GM21526 (cell line): ENCODE results near the gene MRPS34.
"Not testable (repeated sequence)": the region's sequence is repeated elsewhere in the genome, so short reads cannot be mapped to it uniquely, and the experiment has no call there.

Source experiments
- ATAC-seq: cut with Tn5 transposase; IDR thresholded peaks from one replicate; pipeline ENCODE4 v1.9.1; 2021; ENCODE audit warnings: moderate library complexity; ENCODE audit not compliant: unreplicated experiment, low FRiP score

MRPS34 gene

GRCh38 chr16:1772908-1773702 is at the start of gene MRPS34:
Gene MRPS34 (minus strand): TSS chr16:1773134. CDS start chr16:1773119, 15 bp downstream.
- ATAC-seq, result peak; percentile 38

GRCh38 chr16:1821861-1822611 is 49.1 kb upstream of the MRPS34 start:
- ATAC-seq, result no peak

- ATAC-seq, result no peak
These were observed 48.0 kb upstream of the MRPS34 start for GRCh38 chr16:1820946-1821290.

- ATAC-seq, result no peak
These were observed 47.4 kb upstream of the MRPS34 start for GRCh38 chr16:1820096-1820945.

- ATAC-seq, result no peak
These were observed 46.7 kb upstream of the MRPS34 start for GRCh38 chr16:1819611-1820010.

- no peak for ATAC-seq
These were observed 46.1 kb upstream of the MRPS34 start for GRCh38 chr16:1818873-1819525.

GRCh38 chr16:1818204-1818872 is 45.4 kb upstream of the MRPS34 start:
- no peak for ATAC-seq

GRCh38 chr16:1817716-1818115 is 44.8 kb upstream of the MRPS34 start:
- ATAC-seq, result no peak

GRCh38 chr16:1817276-1817589 is 44.3 kb upstream of the MRPS34 start:
- ATAC-seq, result no peak

GRCh38 chr16:1816396-1817275 is 43.7 kb upstream of the MRPS34 start:
- no peak for ATAC-seq

- ATAC-seq, result no peak
These were observed 42.5 kb upstream of the MRPS34 start for GRCh38 chr16:1815461-1815860.

GRCh38 chr16:1812732-1813163 is 39.8 kb upstream of the MRPS34 start:
- no peak for ATAC-seq

- no peak for ATAC-seq
These were observed 37.6 kb upstream of the MRPS34 start for GRCh38 chr16:1810536-1810935.

- ATAC-seq, result no peak
These were observed 37.2 kb upstream of the MRPS34 start for GRCh38 chr16:1810106-1810505.

- no peak for ATAC-seq
These were observed 36.4 kb upstream of the MRPS34 start for GRCh38 chr16:1809281-1809801.

GRCh38 chr16:1808691-1809090 is 35.8 kb upstream of the MRPS34 start:
- ATAC-seq, result no peak

- no peak for ATAC-seq
These were observed 34.7 kb upstream of the MRPS34 start for GRCh38 chr16:1807626-1808025.

- no peak for ATAC-seq
These were observed 27.8 kb upstream of the MRPS34 start for GRCh38 chr16:1800701-1801100.

- not testable (repeated sequence) for ATAC-seq
These were observed 26.3 kb upstream of the MRPS34 start for GRCh38 chr16:1799263-1799662.
